Prostate gland (tissue), 2 donors: Measurements from ENCODE around the gene FAM81A. TPM values are rescaled to one million over a fixed set of nuclear protein-coding genes. Genes with fewer than 3 reads are reported as not detected.

Experiments used
- DNase-seq: peaks from one replicate; pipeline ENCODE4 v3.0.0-alpha.2; 2019; ENCODE audit warnings: low spot score
- H3K27ac ChIP-seq, 2 donors: fragments of 200-600 bp; sonication (generic); 2 replicates each; pipeline ENCODE4 v1.5.1; 2017 to 2019
- H3K27me3 ChIP-seq: fragments of 200-600 bp; sonication (generic); replicated peaks from 2 replicates; pipeline ENCODE4 v1.5.1; 2019; ENCODE audit not compliant: insufficient read depth
- H3K36me3 ChIP-seq, 2 donors: fragments of 200-600 bp; sonication (generic); 1 replicate in 1 of 2; 2 replicates in 1 of 2; pipeline versions ENCODE4 v1.5.1 to v1.8.1; 2017 to 2019
- H3K4me1 ChIP-seq: fragments of 200-600 bp; sonication (generic); replicated peaks from 2 replicates; pipeline ENCODE4 v1.5.1; 2019
- H3K4me3 ChIP-seq, 2 donors: fragments of 200-600 bp; sonication (generic); 2 replicates each; pipeline ENCODE4 v1.5.1; 2017 to 2019
- H3K9me3 ChIP-seq: fragments of 200-600 bp; sonication (generic); 2 replicates; pipeline ENCODE4 v1.5.1; 2017
- CTCF ChIP-seq, 4 experiments: fragments of 200-600 bp in 2 of 4; fragments of 450-650 bp in 2 of 4; sonication (generic) in 2 of 4; IDR thresholded peaks; 1 replicate in 3 of 4; 2 replicates in 1 of 4; pipeline ENCODE4 v1.5.1; 2016 to 2019; ENCODE audit warnings: antibody characterized with exemption in 4 of 4, mild to moderate bottlenecking in 2 of 4, moderate library complexity in 2 of 4
- POLR2A ChIP-seq: fragments of 450-650 bp; IDR thresholded peaks from one replicate; pipeline ENCODE4 v1.6.1; 2016; ENCODE audit warnings: antibody characterized with exemption, mild to moderate bottlenecking
- POLR2AphosphoS5 ChIP-seq: sonication (generic); formaldehyde crosslinking; IDR thresholded peaks from one replicate; pipeline ENCODE4 v1.6.1; 2017; ENCODE audit warnings: antibody characterized with exemption
- WGBS: methylation state at CpG from one replicate; pipeline ENCODE4 v1.1.5; 2018; 5-methylcytosine and 5-hydroxymethylcytosine counted together
- intact Hi-C: fragments of 100-400 bp; cut with DNase I; formaldehyde crosslinking; loops from one replicate; pipeline ENCODE4 v1.14.2; 2022
- total RNA-seq, 2 donors: library from RNA; depleted of rRNA; stranded (reverse); fragments of >200 nt; gene quantifications; one replicate each; pipeline ENCODE4 v1.1.0, GENCODE V29; 2016

The FAM81A gene
- total RNA-seq, 2 donors from 2014 or later: 1.8 to 10.6 TPM

GRCh38 chr15:59550956-59551355 lies 113.0 kb downstream of the FAM81A start:
- TF ChIP-seq CTCF (IDR thresholded peaks at IDR 0.05): no peak
- no peak for TF ChIP-seq POLR2AphosphoS5
- no peak for TF ChIP-seq POLR2A
- Histone ChIP-seq H3K36me3 (no peaks in the 10 kb centered on the region), H3K27ac (no peak overlapping the region), H3K4me1 (no peaks in the 10 kb centered on the region), H3K4me3 (no peak overlapping the region), H3K27me3 (no peaks in the 10 kb centered on the region), H3K9me3 (no peaks in the 10 kb centered on the region)
- intact Hi-C loops: no loop called here
- no peak for DNase-seq
- 38% methylated on average over 3 of the region's 3 CpGs for WGBS

- no peak overlapping the region for H3K4me3 ChIP-seq
- no peak for TF ChIP-seq CTCF (IDR thresholded peaks at IDR 0.05)
- peak; percentile 91 for TF ChIP-seq POLR2AphosphoS5
- peak; percentile 68 for DNase-seq
- intact Hi-C loops: no loop called here
- WGBS: 64% methylated on average over 12 of the region's 12 CpGs
- H3K9me3 ChIP-seq: no peaks in the 10 kb centered on the region
- no peaks in the 10 kb centered on the region for H3K27me3 ChIP-seq
- H3K27ac ChIP-seq: no peak overlapping the region
- no peaks in the 10 kb centered on the region for H3K4me1 ChIP-seq
- H3K36me3 ChIP-seq: no peaks in the 10 kb centered on the region
Measured at GRCh38 chr15:59553879-59554735, 116.1 kb downstream of the FAM81A start.

- Histone ChIP-seq H3K4me3 (no peak overlapping the region), H3K36me3 (no peaks in the 10 kb centered on the region), H3K4me1 (no peaks in the 10 kb centered on the region), H3K9me3 (no peaks in the 10 kb centered on the region), H3K27me3 (no peaks in the 10 kb centered on the region), H3K27ac (no peak overlapping the region)
- WGBS: 90% methylated on average over 4 of the region's 4 CpGs
- no peak for TF ChIP-seq CTCF (IDR thresholded peaks at IDR 0.05)
- no peak for TF ChIP-seq POLR2AphosphoS5
- TF ChIP-seq POLR2A: no peak
- no peak for DNase-seq
- intact Hi-C loops: no loop called here
Measured at GRCh38 chr15:59555696-59556095, 117.7 kb downstream of the FAM81A start.

GRCh38 chr15:59556380-59556779 lies 118.4 kb downstream of the FAM81A start:
- Histone ChIP-seq H3K27ac (no peak overlapping the region), H3K4me1 (no peaks in the 10 kb centered on the region), H3K4me3 (no peak overlapping the region), H3K9me3 (no peaks in the 10 kb centered on the region), H3K36me3 (no peaks in the 10 kb centered on the region), H3K27me3 (no peaks in the 10 kb centered on the region)
- DNase-seq: no peak
- 100% methylated on average over 2 of the region's 2 CpGs for WGBS
- TF ChIP-seq POLR2AphosphoS5: no peak
- TF ChIP-seq CTCF (IDR thresholded peaks at IDR 0.05): no peak
- no peak for TF ChIP-seq POLR2A
- intact Hi-C loops: no loop called here

- H3K4me1 ChIP-seq: no peaks in the 10 kb centered on the region
- H3K36me3 ChIP-seq: no peaks in the 10 kb centered on the region
- intact Hi-C loops: no loop called here
- H3K27ac ChIP-seq: no peak overlapping the region
- H3K27me3 ChIP-seq: no peaks in the 10 kb centered on the region
- H3K9me3 ChIP-seq: no peaks in the 10 kb centered on the region
- no peak for DNase-seq
- 71% methylated on average over 3 of the region's 3 CpGs for WGBS
- H3K4me3 ChIP-seq: no peak overlapping the region
- no peak for TF ChIP-seq CTCF (IDR thresholded peaks at IDR 0.05)
Measured at GRCh38 chr15:59557581-59557980, 119.6 kb downstream of the FAM81A start.
